MV-4-11 (cell line): ENCODE measurements around the gene CDH18.
"Not testable (repeated sequence)": the region's sequence is repeated elsewhere in the genome, so short reads cannot be mapped to it uniquely, and the experiment has no call there.

Experiments
- DNase-seq: peaks from one replicate; lab custom pipeline; 2025; lab: John Stamatoyannopoulos, UW

The CDH18 gene

DNA sequence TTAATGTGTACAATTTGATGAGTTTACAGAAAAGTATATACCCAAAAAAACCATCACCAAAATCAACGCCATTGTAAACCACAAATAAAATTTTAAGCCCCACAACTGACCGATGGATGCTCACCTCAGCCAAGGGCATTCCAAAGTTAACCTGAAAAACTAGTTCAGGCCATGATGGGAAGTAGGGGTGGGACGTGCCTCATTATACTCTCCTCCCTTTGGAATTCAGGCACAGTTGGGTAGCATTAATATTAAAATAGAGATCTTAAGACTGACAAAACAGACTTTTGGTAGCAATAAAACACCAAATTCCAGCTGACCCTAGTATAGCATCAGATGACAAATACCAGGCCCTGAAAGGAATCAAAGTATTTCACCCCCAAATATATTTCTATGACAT is 129.0 kb downstream of the CDH18 start:
- DNase-seq, result no peak

DNA sequence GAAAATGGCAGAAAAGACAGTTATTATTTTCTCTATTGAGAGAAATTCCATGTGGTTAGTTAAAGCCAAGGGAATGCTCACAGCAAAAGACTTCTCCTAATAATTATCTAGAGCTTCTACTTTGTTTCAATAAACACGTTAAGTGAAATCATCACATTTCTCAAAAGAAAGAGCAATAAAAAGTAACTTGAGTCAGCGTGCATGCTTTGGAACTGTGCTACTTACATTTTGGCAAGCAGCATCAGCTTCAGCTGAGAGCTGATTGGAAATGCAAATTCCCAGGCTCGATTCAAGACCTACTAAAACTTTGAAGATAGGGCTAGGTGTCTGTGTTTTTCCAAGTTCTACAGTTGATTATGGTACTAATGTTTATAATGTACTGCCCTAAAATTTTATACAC is 132.1 kb downstream of the CDH18 start:
- DNase-seq, result no peak

DNA sequence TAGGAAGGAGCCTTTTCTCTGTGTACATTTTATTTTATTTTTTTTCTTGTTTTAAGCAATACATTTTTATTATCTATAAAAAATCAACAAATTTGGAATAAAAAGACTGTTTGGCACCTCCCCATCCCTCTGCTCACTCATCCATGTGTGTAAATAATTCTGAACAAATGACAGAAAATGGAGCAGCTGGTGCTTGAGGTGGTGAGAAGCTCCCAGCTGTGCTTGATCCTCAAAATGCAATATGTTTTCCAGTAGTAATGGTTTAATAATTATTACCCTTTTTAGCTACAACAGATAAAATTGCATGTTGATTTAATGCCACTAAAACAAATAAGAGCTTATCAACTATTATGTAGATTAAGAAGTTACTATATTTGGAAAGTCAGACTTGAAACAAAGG is 132.5 kb downstream of the CDH18 start:
- no peak for DNase-seq

DNA sequence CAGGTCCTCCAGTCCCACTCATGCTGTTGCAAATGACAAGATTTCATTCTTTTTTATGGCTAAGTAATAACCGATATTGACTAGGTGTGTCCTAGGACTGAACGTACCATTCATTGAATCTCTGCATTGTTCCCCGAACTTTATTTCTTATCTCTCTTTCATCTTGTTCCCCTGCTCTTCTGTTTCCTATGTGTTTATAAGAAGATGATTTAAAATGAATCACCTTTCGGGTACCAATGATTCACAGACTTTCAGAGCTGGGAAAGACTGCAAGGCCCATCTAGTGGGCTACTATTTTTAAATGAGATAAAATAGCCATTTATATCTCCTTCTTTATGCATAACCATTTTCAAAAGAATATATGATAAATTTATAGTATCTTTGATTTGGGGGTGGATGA is 133.0 kb downstream of the CDH18 start:
- no peak for DNase-seq

DNA sequence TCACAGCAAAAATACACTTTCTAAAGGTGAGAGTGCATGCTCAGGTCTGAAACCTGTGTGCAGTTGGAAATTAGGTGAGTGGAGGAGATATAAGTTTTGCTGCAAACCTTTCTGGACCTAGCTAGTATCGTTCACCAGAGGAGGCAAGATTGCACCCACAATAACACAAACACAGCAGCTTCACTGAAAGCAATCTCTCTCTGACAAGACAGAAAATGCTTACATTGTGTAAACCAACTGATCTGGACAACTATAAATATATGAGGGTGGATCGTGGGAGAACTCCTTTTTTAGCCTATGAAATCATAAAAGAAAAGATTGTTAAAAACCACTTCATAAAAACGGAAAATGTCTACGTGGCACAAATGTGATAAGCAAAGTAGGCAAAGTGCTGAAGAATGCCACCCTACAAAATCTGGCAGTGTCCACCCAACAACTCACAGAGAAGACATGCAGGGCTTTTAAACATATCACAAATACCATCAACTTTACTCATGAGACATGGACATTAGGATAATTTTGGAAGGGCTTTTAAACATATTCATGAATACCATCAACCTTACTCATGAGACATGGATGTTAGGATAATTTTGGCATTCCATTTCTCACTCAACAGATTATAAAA is 134.3 kb downstream of the CDH18 start:
- DNase-seq, result no peak

DNA sequence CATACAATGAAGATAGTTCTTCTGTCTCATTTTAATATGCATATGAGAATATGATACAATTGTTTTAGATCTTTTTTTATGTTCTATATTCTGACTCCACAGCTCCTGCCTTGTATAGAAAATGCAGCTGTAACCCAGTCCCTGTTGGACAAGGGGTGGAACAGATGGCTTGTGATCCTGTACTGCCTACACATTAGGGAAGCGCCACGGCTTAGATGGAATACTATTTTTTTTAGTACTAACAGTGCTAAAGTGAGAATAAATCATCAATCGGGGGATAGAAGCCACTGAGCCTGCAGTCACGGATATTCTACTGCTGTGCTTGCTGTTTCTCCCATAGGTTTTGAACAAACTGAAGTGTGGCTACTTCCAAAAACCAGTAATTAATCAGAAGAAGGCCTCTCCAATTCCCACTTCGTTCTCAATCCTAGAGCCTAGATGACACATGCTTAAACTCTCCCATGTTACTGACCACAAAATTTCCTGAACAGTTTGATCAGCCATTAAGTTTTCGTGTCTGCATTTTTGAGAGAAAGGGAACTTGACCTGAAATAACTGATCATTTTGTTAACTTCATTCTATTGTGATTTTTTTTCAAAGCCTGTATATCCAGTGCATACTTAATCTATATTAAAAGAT is 150.3 kb downstream of the CDH18 start:
- no peak for DNase-seq

DNA sequence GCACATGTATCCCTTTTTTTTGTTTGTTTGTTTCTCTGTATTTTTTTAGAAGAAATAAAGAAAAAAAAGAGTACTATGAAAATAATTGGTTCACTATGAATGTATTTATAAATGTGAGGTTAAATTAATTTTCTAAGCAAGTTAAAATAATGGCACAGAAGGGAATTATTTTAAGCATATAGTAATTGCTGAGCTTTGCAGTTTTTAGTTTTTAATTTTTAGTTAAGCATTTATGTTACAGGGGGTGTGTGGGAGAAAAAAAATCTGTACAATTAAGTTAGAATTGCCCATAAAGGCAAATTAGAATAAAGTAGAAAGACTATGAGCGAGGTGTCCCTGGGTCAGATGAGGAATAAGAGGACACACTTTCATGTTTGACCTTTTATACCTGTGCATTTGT is 152.6 kb downstream of the CDH18 start:
- no peak for DNase-seq

DNA sequence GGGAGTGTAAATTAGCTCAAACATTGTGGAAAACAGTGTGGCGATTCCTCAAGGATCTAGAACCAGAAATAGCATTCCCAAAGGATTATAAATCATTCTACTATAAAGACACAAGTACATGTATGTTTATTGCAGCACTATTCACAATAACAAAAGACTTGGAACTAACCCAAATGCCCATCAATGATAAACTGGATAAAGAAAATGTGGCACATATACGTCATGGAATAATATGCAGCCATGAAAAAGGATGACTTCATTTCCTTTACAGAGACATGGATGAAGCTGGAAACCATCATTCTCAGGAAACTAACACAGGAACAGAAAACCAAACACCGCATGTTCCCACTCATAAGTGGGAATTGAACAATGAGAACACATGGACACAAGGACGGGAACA is 175.3 kb downstream of the CDH18 start:
- DNase-seq, result not testable (repeated sequence)

DNA sequence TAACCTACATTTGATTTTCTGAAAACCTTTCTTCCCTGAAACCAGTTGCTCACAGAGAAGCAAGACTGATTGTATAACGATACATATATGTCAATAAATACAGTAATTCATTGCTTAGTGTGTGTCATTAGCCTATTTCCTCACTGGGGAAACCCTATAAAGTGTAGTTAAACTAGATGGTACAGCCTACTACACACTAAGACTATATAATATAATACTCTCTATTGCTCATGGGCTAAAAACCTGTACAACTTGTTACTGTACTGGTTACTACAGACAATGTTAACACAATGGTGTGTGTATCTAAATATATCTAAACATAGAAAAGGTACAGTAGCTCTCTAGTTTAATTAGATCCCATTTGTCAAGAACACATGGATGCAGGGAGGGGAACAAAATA is 181.2 kb downstream of the CDH18 start:
- DNase-seq, result no peak

DNA sequence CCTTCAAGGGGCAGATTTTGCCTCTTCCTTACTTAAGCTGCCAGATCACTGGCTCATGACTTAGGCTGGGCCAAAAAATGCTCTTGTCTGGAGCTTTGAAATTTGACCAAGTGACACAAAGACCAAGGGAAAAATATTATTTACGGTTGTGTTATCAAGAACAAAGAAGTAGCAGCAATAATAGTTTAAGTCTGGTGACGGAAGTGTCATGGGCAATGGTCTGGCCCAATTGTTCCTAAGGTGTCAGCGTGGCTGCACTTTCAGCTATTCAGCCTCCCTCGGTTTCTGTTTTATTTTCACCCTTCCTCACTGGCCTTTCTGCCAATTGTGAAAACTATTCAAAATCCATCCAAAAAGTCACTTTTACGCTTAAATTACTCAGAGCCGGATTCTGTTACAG is 185.3 kb downstream of the CDH18 start:
- no peak for DNase-seq

DNA sequence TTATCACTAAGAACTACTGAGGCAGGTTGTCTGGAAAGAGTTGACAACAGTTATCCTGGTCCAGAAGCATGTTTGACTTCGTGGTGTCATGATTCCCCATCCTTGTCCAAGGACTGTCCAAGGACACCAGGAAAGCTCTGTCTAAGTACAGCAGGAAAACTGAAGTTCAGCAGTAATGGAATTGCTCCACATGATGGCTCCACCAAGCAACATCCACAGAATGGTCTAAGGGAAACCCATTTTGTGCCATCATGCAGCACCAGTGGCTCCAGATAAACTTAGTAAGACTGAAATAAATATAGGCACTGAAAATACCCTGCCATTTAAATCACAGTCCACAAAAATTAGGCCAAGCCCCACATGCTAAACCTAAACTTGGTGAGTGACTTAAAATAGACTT is 192.8 kb downstream of the CDH18 start:
- DNase-seq, result no peak

DNA sequence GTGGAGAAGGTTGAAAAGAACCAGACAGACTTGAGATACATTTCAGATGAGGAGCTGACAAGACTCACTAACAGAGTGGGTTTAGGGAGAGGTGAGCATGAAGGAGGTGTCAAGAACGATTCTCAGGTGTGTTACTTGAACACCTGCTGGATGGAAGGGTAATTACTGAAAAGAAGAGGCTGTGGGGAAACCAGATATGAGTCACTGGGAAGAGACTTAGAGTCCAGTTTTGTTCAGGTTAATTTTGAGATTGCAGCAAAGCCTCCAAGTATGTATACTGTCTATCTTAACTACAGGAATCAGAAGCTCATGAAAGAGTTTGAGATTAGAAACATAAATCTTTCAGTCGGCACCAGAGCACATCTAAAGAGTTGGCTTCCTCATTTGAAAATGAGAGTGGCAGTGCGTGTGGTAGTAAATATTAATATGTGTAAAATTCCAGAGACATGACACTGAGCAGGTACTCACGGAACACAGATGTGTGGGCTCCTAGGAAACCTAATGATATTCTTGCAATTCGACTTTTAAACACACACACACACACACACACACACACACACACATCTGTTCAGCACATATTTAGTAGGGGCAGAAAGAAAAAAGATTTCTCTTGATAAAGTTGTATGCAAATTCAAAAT is 197.1 kb downstream of the CDH18 start:
- no peak for DNase-seq

DNA sequence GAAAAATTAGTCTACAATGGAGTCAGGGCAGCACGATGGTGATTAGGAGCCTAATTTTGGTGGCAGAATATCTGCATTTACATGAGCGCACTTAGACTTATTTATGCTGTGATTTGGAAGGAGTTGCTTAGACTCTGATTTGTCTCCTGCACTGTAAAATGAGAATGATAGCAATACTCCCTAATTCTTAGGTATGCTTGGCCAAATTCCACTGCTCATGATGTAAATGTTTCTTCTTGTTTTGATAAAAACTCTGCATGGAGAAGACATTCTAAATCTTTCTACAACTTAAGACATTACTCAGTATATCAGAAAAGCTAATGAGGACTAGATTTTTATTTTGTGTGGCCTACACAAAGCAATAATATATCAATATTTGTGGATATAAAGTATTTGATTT is 205.4 kb downstream of the CDH18 start:
- no peak for DNase-seq

DNA sequence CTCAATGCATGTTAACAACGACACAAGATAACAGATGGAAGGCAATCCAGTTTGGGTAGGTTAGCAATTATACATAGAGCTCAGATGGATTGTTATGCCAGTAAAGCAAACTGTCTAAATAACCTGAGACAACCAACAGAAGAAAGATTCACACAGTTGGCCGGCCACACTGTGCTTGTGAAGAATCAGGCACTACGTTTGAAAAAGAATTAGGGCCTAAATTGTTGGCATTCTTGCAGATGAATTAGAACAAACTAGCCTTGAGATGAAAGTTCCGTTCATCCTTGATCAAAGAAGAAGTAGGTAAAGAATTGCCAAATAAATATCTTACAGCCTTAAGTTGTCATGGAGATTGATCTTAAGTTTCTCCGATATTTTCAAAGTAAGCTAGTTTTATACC is 210.6 kb downstream of the CDH18 start:
- no peak for DNase-seq

DNA sequence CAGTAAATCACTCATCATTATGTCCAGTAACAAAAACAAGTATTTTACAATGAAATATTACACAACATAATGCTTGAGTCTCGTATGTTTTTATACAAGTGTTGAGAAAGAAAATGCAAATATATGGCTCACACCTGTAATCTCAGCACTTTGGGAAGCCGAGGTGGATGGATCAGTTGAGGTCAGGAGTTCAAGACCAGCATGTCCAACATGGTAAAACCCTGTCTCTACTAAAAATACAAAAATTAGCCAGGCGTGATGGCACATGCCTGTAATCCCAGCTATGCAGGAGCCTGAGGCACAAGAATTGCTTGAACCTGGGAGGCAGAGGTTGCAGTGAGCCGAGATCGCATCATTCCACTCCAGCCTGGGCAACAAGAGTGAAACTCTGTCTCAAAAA is 211.1 kb downstream of the CDH18 start:
- DNase-seq, result not testable (repeated sequence)

DNA sequence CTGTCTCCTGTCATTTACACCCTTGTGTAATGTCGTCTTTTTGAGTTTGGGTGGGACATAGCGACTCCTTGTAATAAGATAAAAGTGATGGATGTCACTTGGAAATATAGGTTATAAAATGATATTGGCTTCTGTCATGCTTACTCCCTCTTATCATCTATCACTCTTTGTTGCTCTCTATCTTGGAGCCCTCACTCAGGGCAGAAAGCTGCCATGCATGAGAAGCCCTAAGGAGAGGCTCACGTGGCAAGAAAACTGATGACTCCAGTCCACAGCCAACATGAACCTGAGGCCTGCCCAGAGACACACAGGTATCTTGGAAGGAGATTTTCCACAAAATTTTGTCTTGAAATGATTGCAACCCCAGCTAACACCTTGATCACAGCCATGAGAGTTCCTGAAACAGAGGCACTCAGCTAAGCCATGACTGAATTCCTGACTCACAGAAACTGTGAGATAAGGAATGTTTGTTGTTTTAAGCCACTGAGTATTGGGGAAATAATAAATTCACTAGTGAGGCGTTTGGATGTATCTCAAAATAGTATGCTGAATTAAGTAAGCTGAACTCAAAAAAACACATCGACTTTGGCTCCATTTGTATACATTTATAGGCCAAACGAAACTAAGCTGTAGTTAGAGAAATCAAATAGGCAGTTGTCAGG is 216.7 kb downstream of the CDH18 start:
- DNase-seq, result no peak

DNA sequence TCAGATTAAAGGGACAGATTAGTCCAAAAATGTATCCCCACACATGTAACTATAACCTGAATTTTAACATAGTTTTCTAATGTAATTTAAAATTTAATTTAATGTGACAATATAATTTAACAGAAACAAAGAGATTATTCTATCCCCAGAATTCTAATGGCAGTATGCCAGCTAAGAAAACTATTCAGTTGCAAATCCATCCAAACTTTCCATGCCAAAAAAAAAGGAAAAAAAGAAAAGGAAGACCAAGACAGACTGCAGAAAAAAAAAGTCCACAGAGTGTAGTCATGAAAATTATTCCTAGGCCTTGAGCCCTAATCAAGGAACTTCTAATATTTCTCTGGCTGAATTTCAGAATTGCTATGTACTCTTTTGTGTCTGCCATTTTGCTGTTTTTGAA is 217.6 kb downstream of the CDH18 start:
- no peak for DNase-seq

DNA sequence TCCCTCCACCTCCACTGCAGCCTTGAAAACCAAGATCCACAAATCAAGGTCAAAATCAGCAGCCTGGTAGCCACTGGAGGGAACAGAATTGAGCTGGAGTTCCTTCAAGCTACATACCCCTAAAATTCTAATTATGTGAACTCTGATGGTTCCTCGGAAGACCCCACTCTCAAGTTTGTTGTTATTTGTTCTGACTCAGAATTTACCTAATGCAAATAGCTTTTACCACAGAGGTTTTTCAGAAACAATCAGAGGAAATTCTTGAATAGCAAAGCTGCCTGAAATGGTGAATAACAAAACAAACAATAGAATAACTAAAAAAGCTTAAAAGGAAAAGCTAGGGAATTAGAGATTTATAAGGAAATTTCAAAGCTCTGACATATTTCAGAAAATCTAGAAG is 220.0 kb downstream of the CDH18 start:
- DNase-seq, result no peak

DNA sequence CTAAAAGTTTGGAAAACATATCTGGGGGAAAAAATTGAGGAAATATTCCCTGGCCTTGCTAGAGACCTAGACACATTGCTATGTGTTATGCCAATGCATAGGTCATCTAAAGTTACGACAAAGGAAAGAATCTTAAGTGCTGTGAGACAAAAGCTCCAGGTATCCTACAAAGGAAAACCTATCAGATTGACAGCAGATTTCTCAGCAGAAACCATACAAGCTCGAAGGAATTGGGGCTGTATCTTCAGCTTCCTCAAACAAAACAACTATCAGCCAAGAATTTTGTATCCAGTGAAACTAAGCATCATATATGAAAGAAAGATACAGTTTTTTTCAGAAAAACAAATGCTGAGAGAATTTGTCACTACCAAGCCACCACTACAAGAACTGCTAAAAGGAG is 234.4 kb downstream of the CDH18 start:
- DNase-seq, result no peak

DNA sequence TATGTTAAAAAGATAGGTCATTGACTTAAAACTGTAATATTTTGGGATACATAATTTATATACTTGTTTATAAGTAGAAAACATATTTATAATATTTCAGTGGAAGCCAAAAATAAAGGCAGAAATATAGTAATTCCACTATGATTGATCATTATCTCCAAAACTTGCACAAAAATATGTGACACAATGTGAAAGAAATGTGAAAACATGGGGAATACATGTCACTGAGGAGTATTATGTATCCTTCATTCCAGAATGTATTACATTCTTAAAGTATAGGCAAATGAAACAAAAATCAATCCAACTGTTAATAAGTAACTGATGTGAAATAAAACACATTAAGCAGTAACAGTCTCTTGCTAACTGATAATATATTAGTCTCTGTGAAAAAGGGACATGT is 236.7 kb downstream of the CDH18 start:
- DNase-seq, result no peak

DNA sequence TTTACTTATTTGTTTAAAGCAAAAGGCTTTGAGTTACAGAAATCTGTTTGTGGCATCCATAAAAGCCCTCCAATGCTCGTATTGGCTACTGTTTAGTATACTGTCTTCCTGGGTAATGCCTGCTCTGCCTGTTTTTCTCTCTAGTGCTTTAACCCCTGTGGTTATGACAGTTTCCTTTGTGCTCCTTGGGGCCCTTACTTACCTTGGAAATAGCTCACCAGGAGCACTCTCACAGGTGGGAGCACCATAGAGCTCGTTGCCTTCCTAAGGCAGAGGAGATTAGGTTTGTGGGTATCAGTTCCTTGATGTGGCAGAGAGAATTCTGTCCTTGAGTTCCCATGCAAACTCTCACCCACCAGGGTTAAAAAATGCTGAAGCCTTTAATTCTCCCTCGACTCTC is 242.8 kb downstream of the CDH18 start:
- DNase-seq, result no peak

DNA sequence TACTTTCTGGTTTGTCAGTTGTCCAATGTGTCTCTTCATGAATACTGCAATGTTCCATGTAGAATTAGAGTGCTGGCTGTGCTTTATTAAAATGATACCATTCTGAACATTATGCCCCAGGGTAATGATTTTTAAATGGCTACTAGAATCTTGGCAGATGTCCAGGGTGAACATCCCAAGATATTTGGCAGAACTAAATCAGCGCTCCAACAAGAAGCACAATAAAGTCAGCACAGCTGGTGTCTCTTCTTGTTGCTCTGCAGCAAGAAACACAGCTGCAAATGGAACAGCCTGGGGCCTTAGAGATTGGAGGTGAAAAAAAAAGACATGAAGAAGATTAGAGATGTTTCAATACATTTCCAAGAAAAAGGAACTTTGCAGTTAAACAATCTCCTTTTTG is 248.3 kb downstream of the CDH18 start:
- no peak for DNase-seq

DNA sequence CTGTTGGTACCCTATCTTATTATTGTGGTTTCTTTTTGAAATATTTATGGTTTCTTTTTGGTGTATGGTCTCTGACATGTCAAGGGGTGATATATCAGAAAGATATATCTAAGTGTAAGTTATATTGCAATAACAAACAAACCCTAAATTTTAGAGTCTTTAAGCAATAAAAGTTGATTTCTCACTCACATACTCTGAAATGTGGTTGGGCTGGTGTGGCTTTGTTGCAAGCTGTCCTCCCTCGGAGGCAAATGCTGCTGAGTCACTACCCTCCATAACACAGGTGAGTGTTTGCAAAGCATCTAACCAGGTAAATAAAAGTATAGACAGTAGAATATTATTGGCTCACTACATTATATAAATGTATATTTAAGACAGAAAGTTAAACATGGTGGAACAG is 253.2 kb downstream of the CDH18 start:
- DNase-seq, result no peak
